ENCODE measurements around the gene RNF223.

- TF ChIP-seq POLR2A (IDR thresholded peaks at IDR 0.05): no peak
- no peak for TF ChIP-seq CTCF (IDR thresholded peaks at IDR 0.05 in 8 of 11, conservative IDR thresholded peaks at IDR 0.05 in 3 of 11)
- TF ChIP-seq POLR2AphosphoS5 (IDR thresholded peaks at IDR 0.05): no peak
Observed at GRCh38 chr1:1094981-1095380, 20.9 kb upstream of the RNF223 start.

All from spleen (tissue), 7 donors.